HG03575 (cell line): Measurements from ENCODE around the gene C7orf33.
A peak's percentile ranks its signal among the peaks of the same experiment; 100 is the strongest.
"Not testable (repeated sequence)": the region's sequence is repeated elsewhere in the genome, so short reads cannot be mapped to it uniquely, and the experiment has no call there.

Experiments
- ATAC-seq: cut with Tn5 transposase; IDR thresholded peaks from one replicate; pipeline ENCODE4 v1.9.1; 2021; ENCODE audit not compliant: unreplicated experiment, insufficient number of reproducible peaks, low FRiP score; ENCODE audit errors: extremely low read depth

The C7orf33 gene

GRCh38 chr7:148575640-148576411, 14.7 kb upstream of the C7orf33 start:
- peak; percentile 66 for ATAC-seq

- ATAC-seq = no peak
Measured at GRCh38 chr7:148579366-148579765, 11.2 kb upstream of the C7orf33 start.

- ATAC-seq = no peak
Measured at GRCh38 chr7:148580446-148580845, 10.1 kb upstream of the C7orf33 start.

- ATAC-seq = no peak
Measured at GRCh38 chr7:148581624-148582023, 8.9 kb upstream of the C7orf33 start.

GRCh38 chr7:148584154-148584827, 6.3 kb upstream of the C7orf33 start:
- peak; percentile 95 for ATAC-seq

GRCh38 chr7:148585399-148585798, 5.2 kb upstream of the C7orf33 start:
- ATAC-seq = no peak

- ATAC-seq = no peak
Measured at GRCh38 chr7:148587076-148587475, 3.5 kb upstream of the C7orf33 start.

- ATAC-seq = no peak
Measured at GRCh38 chr7:148588168-148588567, 2.4 kb upstream of the C7orf33 start.

- ATAC-seq = no peak
Measured at GRCh38 chr7:148588670-148589131, 1.9 kb upstream of the C7orf33 start.

GRCh38 chr7:148589640-148590039, 926 bp upstream of the C7orf33 start:
- ATAC-seq = no peak

GRCh38 chr7:148596354-148596753, 5.8 kb downstream of the C7orf33 start:
- ATAC-seq = not testable (repeated sequence)

- no peak for ATAC-seq
Measured at GRCh38 chr7:148598351-148598750, 7.8 kb downstream of the C7orf33 start.

- no peak for ATAC-seq
Measured at GRCh38 chr7:148605350-148605749, 14.8 kb downstream of the C7orf33 start.

- no peak for ATAC-seq
Measured at GRCh38 chr7:148607151-148607661, 16.6 kb downstream of the C7orf33 start.

- no peak for ATAC-seq
Measured at GRCh38 chr7:148609045-148609725, 18.6 kb downstream of the C7orf33 start.

GRCh38 chr7:148611692-148612091, 21.1 kb downstream of the C7orf33 start:
- no peak for ATAC-seq

GRCh38 chr7:148615085-148615730, 24.6 kb downstream of the C7orf33 start:
- ATAC-seq = no peak

GRCh38 chr7:148620749-148621359, 30.3 kb downstream of the C7orf33 start:
- ATAC-seq = no peak

GRCh38 chr7:148621563-148621962, 31.0 kb downstream of the C7orf33 start:
- ATAC-seq = no peak
